ENCODE results near the gene ECE1.
A peak's percentile ranks its signal among the peaks of the same experiment; 100 is the strongest.

ECE1 gene

GRCh38 chr1:21325231-21325718, 35.0 kb upstream of the ECE1 start:
- DNase-seq, result no peak

DNA sequence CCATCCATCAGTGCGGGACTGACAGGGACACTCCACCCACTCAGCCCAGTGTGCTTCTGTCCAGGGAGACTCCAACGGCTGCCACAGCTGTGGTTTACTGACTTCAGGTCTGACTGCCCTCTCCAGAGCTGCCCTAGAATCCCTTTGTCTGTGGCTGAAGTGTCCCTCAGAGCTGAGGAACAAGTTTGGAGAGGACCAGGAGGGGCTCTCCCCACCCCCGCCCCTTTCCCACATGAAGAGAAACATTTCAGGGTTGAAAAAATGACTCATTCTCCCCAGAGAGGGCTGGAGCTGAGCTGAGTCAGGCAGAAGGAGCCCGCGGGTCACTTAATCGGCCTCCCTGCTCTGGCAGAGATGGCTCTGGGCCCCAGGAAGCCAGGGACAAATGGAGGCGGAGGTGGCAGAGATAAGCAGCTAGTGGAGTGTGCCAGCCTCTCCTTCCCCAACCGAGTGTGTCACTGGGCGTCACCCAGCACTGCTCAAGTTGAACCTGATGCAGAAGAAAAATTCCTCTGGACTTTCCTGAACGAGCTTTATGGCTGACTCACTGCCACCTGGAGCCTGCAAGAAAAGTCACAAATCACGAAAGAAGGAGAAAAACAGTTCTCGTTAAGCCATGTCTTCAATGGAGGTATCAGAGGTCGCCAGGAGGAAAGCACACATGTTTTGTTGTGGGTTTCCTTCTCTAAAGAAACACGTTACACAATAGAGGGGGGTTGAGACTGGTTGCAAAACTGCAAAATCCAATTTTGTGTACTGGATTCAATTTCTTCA, 34.3 kb upstream of the ECE1 start:
- peak; percentile 40 for DNase-seq

DNA sequence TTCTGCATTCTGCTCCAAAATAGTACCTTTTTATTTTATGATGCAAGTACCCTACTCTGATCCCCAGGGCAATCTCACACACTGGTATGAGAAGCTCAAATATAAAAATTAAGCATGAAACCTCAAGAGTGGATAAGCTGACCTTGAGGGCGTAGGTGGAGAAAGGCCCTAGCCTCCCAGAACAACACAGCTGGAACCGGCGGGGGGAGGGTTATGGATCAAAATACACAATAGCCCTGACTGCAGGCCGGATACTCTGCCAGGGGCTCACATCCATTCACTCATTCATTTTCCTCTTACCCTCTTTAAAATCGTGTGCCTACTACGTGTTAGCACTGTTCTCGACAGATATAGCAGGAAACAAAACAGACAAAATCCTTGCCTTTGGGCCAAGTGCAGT, 32.8 kb upstream of the ECE1 start:
- DNase-seq, result no peak

DNA sequence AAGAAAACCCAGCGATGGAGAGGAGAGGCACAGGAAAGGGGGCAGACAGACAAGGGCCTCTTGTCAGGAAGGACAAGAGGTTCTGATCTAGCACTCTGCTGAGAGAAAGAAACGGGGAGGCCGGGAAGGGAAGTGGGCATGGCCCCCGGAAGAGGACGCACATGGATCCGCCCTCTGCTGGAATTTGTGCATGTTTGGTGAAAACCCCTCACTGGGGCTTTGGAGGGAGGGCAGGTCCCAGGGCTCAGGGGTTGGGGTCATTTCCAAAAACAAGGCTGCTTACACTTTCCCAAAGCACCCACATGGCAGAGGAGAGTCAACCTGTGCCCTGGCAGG, 32.4 kb upstream of the ECE1 start:
- DNase-seq, result no peak

DNA sequence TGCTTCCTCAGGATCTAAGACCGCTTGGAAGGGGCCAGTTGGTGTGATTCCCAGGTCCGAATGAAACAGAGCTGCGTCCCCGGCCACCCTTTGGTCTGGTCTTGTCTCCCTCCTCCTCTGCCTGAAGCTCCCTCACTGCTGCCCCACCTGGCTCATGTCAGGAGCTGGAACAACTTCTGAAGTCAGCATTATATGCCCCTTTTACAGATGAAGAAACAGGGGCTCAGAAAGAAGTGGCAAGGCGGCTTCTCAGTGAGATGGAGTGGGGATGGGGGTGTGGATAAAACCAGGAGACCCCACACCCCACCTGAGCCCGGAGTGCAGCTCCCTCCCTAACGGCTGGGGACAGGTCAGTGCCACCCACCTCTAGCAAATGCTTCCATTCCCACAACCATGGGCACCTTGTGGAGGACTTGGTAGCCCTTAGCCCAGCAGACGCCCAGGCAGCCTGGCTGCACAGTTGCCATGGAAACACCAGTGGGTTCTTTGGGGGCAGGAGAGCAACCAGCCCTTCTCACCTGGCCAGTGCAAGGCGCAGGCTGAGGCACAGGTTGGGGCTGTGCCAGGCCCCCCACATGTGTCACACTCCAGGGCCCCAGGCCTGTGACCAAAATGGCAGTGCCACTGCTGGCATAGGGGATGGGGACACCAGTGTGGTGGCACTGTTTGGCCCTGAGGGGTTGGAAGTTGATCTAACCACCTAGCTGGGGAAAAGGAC, 31.9 kb upstream of the ECE1 start:
- no peak for DNase-seq

DNA sequence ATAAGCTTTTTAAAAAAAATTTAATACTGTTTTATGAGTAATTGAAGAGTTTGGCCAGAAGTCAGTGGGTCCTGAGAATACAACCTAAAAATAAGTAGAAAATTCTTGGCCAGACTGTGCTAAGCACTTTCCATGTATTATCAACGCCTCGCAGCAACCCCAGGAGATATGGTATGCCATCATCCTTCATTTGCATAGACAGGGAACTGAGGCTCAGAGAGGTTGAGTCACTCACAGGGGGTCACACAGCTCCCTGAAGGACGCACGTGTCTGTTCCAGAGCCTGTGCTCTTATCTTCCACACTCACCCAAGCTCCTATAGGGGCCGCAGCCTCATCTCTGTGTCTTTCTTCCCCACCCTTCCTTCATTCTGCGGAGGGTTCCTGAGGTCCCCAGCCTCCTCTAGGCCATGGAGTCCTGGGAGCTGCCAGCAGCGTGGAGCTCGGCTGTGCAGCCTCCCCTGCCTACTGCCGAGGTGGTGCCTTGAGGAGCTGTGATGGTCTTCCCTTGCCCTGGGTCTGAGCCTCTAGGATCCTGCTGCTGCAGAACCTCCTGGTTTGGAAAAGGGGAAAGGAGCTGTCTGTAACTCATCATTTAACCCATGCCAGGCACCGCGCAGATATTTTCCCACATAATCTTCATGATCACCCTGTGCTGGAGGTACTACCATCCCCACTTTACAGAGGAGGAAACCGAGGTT, 30.3 kb upstream of the ECE1 start:
- DNase-seq, result no peak

- no peak for DNase-seq
Measured at GRCh38 chr1:21319447-21320407, 29.5 kb upstream of the ECE1 start.

GRCh38 chr1:21318714-21319159, 28.5 kb upstream of the ECE1 start:
- DNase-seq, result no peak

GRCh38 chr1:21318057-21318713, 27.9 kb upstream of the ECE1 start:
- no peak for DNase-seq

DNA sequence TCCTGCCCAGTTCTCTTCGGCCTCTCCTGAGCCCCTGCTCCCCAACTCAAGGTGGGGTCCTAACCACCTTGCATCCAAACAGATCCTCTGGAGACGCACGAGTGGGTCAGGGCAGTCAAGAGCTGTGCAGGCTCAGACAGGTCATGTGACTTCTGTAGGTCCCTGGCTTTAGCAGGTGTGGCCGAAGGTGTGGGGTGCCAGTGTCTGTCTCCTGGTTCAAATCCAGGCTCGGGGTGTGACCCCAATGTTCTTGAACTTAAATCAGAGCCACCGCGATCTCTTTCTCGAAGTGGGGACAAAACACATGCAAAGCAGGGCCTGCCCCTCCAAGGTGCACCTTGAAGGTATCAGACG, 27.4 kb upstream of the ECE1 start:
- DNase-seq, result no peak

DNA sequence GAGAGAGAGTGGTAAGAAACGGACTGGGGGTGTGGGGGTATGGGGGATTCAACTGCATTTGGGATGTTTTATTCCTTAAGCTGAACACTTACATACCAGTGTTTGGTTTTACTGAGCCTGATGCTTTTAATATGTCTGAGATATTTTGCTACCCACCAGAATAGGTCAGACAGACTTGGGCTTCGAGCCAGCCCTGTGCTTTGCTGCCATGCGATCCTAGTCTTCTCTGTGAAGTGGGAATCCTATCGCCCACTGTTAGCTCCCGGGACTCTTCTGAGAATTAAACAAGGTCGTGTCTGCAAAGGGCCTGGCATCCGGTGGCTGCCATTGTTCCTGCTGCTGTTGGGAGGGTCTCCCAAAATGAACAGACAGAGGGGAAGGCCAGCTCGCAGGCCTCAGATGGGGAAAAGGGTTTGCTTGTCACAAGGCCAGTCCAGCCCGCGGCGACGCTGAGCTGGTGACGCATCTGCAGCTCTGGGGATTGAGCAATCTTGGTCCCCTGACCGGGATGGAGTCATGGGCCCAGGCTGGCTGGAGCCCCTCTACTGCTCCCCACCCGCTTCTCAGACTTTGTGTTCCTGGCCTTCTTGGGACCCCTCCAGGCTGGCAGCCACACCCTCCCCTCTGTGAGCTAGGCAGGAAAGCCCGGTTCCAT, 26.9 kb upstream of the ECE1 start:
- no peak for DNase-seq

DNA sequence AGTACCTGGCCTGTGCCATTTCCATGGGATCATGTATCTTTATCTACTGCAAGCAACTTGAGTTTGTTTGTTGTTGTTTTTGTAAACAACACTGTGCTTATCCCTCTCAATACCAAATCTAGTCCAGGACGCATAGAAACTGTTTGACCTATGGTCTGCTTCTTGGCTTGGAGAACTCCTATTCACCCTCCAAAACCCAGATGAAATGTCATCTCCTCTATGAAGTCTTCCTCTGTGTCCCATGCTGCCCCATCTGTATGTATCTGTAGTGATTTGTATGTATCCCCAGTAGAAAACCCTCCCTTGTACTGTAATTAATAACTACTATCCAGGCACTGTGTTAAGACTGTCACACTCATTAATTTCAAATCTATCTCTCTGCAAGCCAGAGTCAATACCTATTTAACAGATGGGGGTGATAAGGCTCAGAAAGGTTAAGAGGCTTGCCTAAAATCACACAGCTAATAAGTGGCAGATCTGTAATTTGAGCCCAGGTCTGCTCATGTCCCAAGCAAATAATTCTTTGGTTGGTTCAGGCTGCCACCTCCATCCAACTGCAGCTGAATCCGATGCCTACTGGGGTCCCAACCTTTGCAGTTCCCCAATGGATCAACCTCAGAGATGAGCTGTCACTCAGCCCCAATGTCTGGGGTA, 24.6 kb upstream of the ECE1 start:
- DNase-seq, result no peak

DNA sequence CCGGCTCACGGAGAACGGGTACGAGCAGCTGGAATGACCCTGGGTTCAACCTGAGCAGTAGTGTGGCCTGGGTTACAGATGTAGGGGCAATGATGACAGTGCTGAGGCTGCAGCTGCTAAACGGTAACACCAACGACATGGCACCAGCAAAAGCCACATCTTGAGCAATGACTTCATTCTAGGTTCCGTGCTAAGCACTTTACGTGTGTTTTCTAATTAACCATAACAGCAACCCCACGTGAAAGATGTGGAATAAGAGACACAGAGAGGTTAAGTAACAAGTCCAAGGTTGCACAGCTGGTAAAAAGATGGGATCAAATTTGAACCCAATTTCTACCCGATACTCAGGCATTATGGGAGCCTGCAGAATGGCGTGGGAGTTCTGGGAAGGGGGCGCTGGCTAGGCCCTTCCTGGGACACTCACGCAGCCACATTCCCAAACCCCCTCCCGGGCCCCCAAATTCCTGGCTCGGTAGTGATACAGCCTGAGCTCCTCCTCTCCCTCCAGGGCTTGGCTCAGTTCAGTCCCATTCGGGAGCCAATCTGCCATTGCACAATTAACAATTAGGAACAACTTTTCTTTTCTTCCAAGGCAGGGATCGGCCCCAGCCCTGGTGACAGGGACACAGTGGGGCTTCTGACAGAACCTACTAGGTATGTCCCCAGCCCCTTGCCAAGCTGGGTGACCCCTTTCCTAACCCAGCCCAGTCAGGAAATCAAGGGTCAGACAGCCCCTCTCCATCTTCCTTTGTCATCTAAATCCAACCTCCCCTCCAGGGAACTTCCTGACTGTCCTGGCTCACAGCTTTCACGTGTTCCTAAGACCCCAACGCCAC, 23.8 kb upstream of the ECE1 start:
- no peak for DNase-seq

DNA sequence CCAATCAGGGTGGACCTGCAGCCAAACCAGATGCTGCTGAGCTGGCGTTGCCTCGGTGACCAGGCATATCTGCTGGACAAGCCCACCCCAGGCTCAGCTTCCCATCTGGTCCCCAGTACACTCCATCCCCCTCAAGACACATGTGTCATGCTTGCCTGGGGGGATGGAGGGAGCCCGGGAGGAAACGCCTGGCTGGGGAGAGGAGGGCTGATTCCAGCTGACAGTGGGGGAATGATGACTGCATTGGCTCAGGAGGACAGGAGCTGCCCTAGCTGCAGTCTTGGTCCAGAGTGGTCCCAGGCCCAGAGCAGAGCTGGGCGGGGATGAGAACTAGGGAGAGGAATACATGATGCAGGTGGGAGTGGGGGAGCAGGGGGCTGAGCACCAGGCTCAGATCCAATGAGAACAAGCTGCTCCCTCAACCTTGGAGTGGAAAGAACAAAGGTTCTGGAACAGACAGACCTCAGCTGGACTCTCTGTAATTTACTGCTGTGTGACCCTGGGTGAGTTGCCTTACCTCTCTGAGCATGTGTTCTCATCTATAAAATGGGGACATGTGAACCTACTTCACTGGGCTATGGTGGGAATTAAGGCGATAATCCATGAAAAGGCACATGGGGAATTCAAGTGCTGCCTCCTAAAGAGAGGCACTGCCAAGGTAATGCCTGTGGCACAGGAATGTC, 23.1 kb upstream of the ECE1 start:
- no peak for DNase-seq

GRCh38 chr1:21312407-21312992, 22.2 kb upstream of the ECE1 start:
- no peak for DNase-seq

GRCh38 chr1:21311016-21311415, 20.8 kb upstream of the ECE1 start:
- DNase-seq, result no peak

DNA sequence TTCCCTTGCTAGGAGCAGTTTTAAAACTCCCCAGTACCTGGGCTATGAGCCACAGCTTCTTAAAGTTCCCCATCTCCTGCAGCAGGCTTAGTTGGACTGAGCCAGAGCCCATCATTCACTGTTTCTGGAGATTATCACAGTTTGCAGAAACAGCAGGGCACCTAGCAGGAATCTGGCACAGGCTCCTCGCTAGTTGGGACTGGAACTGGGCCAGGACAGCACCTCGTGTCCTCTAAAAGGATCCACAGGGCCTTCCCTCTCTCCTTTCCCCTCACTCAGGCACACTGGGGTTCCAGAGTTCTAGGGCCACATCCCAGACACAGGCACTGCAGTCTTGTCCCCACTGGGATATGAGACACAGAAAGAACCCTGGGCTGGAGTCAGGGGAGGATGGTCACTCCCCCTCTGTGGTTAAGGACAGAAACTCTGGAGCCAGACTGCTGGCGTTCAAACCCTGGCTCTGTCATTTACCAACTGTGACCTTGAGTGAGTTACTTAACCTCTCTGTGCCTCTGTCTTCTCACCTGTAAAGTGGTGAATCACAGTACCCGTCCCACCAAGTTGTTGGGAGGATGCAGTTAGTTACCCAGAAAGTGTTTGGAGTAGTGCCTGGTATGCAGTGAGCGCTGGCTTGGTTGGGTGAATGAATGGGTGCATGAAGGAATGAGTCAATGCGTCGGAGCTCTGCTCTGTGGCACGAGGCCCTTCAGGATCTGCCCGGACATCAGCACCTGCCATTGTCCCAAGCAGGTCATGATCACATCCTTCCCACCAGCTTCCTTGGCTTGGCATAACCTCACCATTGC, 18.8 kb upstream of the ECE1 start:
- peak; percentile 90 for DNase-seq

- no peak for DNase-seq
Measured at GRCh38 chr1:21308330-21308729, 18.1 kb upstream of the ECE1 start.

Measured in NCI-H446 treated with DMSO at 0.1 percent for 48 hours (cell line).